GM18505 (cell line): ENCODE results near the gene AKAP8L.
"Not testable (repeated sequence)": the region's sequence is repeated elsewhere in the genome, so short reads cannot be mapped to it uniquely, and the experiment has no call there.

Experiments
- ATAC-seq: cut with Tn5 transposase; IDR thresholded peaks from one replicate; pipeline ENCODE4 v1.9.1; 2021; ENCODE audit not compliant: unreplicated experiment
- POLR2A ChIP-seq: IDR thresholded peaks from 4 replicates; pipeline ENCODE4 v1.6.1; 2011; ENCODE audit warnings: borderline replicate concordance; ENCODE audit not compliant: insufficient read depth, insufficient read length; ENCODE audit errors: extremely low read depth

The AKAP8L gene

DNA sequence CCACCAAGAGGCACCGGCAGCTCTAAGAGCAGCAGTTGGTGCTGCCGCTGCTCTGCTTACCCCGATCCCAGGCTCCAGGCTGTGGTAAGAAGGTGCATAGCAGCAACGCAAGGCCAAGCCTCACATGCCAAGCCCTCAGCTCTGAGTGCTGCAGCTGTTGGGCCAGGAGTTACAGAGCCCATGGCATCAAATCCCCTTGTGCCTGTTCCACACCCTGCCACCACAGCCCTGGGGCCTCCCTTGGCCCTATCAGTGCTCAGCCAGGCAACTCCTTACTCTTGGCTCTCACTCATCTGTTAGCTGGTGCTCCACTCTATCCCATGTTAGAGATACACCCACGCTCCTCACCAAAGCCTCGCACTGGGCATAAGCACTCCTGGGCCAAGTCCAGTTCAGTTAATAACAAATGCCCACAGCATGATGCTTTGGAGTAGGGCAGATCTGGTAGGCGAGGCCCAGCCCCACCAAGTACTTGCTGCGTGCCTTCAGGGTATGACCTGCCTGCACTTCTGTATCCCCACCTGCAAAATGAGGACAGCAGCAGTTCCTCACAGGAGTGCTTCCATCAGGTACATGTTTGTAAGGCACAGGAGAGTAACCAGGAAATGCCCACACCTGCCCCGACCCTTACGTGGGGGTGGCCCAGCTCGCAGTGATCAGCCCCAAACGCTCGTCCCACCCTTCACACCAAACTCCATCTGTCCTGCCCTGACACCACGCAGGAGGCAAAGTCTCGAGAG is 16.2 kb downstream of the AKAP8L start:
- no peak for TF ChIP-seq POLR2A
- ATAC-seq, result no peak

GRCh38 chr19:15401397-15401710 is 17.4 kb downstream of the AKAP8L start:
- ATAC-seq, result no peak
- TF ChIP-seq POLR2A, result no peak

- no peak for ATAC-seq
- no peak for TF ChIP-seq POLR2A
Observed at GRCh38 chr19:15400521-15401396, 18.0 kb downstream of the AKAP8L start.

DNA sequence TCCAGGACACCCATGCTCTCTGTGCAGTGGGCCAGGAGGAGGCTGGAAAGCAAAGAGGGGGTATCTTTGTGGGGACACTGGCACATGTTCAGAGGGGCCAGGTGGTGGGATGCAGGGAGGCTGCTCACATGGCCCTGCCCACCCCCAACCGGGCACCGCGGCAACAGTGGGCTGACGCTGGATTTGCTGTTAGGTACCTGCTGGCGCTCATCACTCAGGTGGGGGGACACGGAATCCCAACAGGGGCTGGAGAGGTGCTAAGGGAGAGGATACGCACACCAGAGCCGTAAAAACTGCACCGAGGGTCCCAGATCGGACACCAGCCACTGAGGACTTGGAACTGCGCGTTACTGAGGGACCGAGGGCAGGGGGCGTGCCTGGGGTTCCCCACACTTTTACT is 19.2 kb downstream of the AKAP8L start:
- no peak for TF ChIP-seq POLR2A
- no peak for ATAC-seq

DNA sequence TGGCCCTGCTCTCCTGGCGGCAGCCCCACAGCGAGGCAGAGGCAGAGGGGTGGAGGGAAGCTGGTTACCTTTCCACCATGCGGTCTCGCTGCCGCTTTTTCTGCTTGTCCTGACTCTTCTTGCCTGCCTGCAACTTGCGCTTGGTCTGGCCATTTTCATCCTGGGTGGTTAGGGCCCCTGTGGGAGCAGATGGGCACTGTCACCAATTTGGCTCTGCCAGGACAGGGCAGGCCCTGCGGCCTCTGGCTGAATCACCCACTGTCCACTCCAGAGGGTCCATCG is 19.6 kb downstream of the AKAP8L start:
- no peak for TF ChIP-seq POLR2A
- ATAC-seq, result no peak

- TF ChIP-seq POLR2A, result no peak
- no peak for ATAC-seq
Observed at GRCh38 chr19:15398501-15399233, 20.1 kb downstream of the AKAP8L start.

DNA sequence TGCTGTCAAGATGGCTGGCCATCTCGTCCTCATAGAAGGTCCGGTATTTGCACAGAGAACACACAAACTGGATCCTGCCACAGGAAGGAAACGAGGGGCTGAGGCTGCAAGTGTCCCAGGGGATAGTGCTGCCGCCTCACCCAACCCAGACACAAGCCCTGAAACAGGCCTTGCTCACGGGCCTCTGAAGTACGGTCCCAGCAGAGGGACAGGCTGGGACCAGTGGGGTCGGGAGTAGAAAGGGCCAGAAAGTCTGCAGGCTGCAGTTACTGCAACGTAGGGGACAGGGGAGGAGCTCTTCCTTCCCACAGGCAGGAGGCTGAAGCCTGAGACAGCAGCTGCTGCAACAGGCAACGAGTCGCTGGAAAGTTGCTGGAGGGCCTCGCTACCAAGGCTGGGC is 21.0 kb downstream of the AKAP8L start:
- ATAC-seq, result no peak
- TF ChIP-seq POLR2A, result no peak

DNA sequence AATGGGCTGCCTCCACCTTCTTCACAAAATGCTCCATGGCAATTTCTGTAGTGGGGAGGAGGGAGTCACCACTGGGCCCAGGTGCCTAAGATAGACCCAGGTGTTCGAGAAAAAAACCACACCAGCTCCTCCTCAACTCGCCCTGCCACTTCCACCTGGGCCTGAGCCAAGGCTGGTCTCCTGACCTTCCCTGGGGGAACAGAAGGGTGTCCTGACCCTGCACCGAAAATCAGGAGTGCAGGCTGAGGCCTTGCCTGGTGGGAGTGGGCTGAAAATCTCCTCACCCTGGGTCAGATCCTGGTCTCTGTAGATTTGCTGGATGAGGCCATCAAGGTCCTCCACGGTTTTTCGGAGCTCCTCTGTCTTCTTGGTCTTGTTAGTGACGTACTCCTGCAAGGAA is 21.6 kb downstream of the AKAP8L start:
- no peak for TF ChIP-seq POLR2A
- no peak for ATAC-seq

DNA sequence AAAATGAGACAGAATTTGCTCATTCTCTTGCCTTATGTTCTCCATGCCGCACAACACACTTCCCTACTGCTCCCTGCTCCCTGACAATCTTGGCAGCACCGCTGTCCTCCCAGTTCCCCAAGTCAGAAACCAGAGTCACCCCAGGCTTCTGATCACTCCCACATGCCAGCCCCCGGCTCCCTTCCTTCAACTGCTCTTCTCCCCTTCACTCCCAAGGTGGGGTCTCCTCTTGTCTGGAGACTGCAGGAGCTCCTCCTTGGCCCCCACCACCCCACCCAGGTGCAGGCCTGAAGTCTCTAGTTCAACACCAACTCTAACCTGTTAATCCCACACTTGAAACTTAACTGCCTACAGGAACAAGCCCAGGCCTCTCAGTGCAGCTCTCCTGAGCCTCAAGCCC is 22.4 kb downstream of the AKAP8L start:
- ATAC-seq, result no peak

GRCh38 chr19:15395251-15395650 is 23.5 kb downstream of the AKAP8L start:
- not testable (repeated sequence) for ATAC-seq

More for the DNA sequence above, 22.4 kb downstream of the AKAP8L start:
- TF ChIP-seq POLR2A, result no peak

- TF ChIP-seq POLR2A, result no peak
- no peak for ATAC-seq
Observed at GRCh38 chr19:15394426-15394825, 24.4 kb downstream of the AKAP8L start.

GRCh38 chr19:15393963-15394362 is 24.8 kb downstream of the AKAP8L start:
- TF ChIP-seq POLR2A, result no peak
- ATAC-seq, result no peak

DNA sequence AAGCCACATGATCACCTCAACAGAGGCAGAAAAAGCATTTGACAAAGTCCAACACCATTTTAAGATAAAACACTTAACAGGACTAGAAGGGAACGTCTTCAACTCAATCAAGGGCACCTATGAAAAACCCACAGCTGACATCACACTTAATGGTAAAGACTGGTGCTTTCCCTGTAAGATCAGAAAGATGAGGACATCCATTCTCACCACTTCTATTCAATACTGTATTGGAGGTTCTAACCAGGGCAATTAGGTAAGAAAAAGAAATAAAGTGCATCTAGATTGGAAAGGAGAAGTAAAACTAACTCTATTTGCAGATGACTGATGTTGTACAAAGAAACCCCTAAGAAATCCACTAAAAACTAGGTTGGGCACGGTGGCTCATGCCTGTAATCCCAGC is 28.0 kb downstream of the AKAP8L start:
- no peak for TF ChIP-seq POLR2A
- ATAC-seq, result no peak

DNA sequence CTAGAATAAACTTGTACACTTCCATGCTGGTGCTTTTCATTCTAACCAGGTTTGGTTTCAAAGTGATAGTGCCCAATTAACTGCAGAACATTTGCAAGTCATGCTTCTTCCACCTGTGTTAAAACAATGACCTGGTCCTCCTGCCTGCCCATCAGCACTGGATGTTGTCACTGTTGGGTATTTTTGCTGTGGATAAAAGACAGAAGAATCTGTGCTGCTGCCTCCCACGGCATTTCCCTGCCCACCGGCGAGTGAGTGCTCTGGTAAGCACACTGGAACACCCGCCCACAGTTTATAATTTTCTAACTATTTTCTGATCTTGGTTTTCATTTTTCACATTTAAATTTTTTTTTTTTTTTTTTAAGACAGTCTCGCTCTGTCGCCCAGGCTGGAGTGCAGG is 36.9 kb downstream of the AKAP8L start:
- no peak for ATAC-seq
- no peak for TF ChIP-seq POLR2A

DNA sequence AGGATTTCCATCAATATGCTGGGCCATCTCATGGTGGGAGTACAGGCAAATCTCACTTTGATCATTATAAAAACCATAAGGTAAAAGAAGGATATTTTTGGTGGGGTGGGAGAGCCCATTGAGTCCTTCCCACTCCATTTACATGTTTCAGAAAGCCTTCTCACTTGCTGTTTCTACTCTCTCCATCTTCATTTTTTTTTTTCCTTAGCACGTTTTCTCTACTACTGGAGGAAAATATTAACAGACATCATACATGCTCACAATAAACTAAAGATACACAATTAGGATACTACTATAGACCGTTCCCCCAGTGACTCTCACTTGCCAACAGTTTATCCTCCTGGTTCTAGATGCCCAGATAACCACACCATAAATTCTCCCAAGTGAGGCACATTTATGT is 37.4 kb downstream of the AKAP8L start:
- no peak for TF ChIP-seq POLR2A
- no peak for ATAC-seq
